Fibroblast of pulmonary artery (primary cell): ENCODE results near the gene SHFL.

Source experiments
- DNase-seq: peaks from one replicate; pipeline ENCODE4 v3.0.0-alpha.2; 2010; ENCODE audit warnings: low read depth
- H3K4me3 ChIP-seq: replicated peaks from 2 replicates; pipeline ENCODE4 v1.5.1; 2011; ENCODE audit warnings: low read depth, mild to moderate bottlenecking, control low read depth, low read length, moderate library complexity
- CTCF ChIP-seq: IDR thresholded peaks from 2 replicates; pipeline ENCODE4 v1.5.1; 2011; ENCODE audit warnings: mild to moderate bottlenecking, control low read depth, low read length, inconsistent platforms; ENCODE audit errors: missing control alignments

The SHFL gene

DNA sequence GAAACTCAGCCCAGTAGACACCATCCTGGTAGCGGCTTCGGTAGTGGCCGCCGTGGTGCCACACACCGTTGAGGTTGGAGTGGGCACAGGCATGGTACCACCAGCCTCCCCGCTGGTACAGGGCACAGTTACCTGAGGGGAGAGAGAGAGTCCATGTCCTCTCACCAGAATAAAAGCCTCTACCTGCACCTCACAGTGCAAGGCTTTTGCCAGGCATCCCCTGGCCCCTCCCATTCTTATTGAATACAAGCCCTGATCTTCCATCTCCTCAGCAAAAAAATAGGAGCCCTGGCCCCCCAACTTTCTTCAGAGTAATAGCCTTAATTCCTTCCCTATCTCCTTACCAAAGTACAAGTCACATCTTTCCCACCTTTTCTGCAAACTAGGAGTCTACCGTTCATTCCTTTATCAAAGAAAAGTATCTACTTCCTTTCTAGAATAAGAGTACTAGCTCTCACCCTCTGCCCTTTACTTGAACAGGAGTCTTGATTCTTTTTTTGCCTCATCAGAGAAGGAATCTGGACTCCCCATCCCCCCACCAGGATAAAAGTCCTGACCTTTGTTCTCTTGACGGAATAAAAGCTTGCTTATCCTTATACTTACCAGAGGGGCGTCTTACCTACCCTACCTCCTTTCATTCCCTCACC lies 6.7 kb downstream of the SHFL start:
- DNase-seq: no peak
- H3K4me3 ChIP-seq: no peak overlapping the region
- TF ChIP-seq CTCF: no peak

DNA sequence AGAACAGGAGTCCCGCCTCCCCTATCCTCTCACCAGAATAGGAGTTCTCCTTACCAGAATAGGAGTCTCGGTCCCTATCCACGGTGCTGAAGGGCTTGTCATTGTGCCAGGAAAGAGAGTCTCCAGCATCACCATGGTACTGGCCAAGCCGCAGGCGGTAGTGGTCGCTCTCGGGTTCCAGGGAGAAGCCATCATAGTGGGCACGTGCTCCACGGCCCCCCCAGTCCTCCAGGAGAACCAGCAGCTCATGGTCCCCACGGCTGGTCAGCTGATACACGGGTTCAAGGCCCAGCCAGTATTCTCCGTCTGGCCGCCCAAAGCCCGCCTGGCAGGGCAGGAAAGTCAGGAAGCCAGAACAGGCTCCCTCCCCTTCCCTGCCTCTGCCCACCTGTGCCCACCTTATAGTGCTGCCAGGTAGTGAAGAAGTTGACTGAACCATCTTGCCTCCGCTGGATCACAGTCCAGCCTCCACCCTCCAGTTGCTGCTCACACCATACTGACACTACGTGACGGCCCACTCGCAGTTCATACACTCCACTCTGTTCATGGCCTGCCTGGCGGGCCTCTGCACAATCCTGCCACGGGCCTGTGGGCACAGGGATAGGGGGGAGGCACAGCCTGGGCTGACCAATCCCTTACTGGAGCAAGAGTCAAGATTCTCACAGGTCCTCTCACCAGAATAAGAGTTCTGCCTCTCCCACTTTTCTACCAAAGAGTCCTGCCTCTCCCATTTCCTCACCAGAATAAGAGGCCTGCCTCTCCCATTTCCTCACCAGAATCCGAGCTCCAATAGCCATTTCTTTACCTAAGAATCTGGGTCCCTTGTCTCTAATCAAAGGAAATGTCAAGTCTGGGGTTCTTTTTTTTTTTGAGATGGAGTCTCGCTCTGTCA lies 7.4 kb downstream of the SHFL start:
- DNase-seq: no peak
- no peak for TF ChIP-seq CTCF
- H3K4me3 ChIP-seq: no peak overlapping the region

DNA sequence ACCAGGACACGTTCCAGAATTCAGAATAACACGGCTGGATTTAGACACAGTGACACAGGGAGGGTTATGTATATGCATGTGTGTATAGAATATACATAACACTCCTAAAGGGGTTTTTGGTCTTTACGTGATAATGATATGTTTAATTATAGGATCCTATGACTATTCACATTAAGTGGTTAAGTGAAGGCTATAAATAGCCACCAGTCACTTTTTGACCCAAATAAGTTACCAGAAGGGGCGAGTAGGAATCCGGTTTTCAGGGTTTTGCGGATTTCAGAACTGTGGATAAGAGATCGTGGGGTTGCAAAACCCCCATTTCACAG lies 9.5 kb downstream of the SHFL start:
- DNase-seq: no peak
- no peak overlapping the region for H3K4me3 ChIP-seq
- no peak for TF ChIP-seq CTCF

GRCh38 chr19:10095948-10096614 lies 10.0 kb downstream of the SHFL start:
- peak; percentile 91 for DNase-seq
- H3K4me3 ChIP-seq: peak overlapping the region; percentile 46
- no peak for TF ChIP-seq CTCF

- DNase-seq: no peak
- no peak for TF ChIP-seq CTCF
- H3K4me3 ChIP-seq: peak overlapping the region; percentile 46
Observed at GRCh38 chr19:10096615-10096963, 10.5 kb downstream of the SHFL start.

DNA sequence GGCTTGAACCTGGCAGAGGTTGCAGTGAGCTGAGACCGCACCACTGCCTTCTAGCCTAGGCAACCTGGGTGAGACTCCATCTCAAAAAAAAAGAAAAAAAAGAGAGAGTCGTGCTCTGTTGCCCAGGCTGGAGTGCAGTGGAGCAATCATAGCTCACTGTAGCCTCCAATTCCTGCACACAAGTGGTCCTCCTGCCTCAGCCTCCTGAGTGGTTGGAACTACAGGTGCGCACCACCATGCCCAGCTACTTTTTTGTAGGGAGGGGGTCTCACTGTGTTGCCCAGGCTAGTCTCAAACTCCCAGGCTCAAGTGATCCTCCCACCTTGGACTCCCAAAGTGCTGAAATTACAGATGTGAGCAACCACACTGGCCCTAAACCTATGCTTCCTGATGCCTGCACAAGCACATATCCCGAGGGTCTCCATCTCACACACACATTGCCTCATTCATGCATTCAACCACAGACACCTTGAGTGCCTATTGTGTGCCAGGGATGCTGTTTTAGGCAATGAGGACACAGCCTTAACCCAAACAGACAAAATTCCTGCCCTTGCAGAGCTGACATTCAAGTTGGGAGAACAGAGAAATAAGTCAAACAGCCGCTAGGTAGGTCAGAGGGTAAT lies 14.2 kb downstream of the SHFL start:
- DNase-seq: no peak
- no peak for TF ChIP-seq CTCF
- H3K4me3 ChIP-seq: no peak overlapping the region
